Adrenal gland (tissue), 5 donors: ENCODE data around the gene TEX2.

Experiments used
- POLR2A ChIP-seq, 2 donors: fragments of 450-650 bp; IDR thresholded peaks; one replicate each; pipeline ENCODE4 v1.6.1; 2017; ENCODE audit warnings: antibody characterized with exemption in 2 of 2, mild to moderate bottlenecking in 2 of 2, moderate library complexity in 1 of 2
- TF ChIP-seq, protein P1 (sequence below), 6 experiments: fragments of 450-650 bp in 4 of 6; fragments of 200-600 bp in 2 of 6; sonication (generic) in 1 of 6; IDR thresholded peaks; 1 replicate in 5 of 6; 2 replicates in 1 of 6; pipeline versions ENCODE4 v1.5.1 to v1.8.0; 2016 to 2021; ENCODE audit warnings: antibody characterized with exemption in 6 of 6, mild to moderate bottlenecking in 2 of 6, moderate library complexity in 1 of 6
- donor health status: DM: no; HTN: no; CAD: no.

DNA sequence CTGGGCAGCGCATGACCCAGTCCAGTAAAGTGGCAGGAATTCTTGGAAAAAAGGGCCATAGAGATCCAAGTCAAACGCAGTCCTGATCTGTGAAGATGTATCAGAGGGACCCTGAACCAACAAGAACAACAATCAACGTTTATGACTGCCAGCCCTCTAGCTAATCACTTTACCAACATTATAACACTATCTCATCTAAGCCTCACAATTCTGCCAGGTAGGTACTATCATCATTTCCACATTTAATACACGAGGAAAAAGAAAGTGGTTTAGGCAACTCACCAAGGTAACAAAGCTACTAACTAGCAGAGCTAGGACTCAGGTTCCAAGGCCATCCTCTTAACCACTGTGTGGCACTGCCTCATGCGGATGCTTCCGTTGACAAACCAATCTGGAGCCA is 28.1 kb downstream of the TEX2 start:
- TF ChIP-seq POLR2A (IDR thresholded peaks at IDR 0.05), result no peak
- TF ChIP-seq, protein P1, sequence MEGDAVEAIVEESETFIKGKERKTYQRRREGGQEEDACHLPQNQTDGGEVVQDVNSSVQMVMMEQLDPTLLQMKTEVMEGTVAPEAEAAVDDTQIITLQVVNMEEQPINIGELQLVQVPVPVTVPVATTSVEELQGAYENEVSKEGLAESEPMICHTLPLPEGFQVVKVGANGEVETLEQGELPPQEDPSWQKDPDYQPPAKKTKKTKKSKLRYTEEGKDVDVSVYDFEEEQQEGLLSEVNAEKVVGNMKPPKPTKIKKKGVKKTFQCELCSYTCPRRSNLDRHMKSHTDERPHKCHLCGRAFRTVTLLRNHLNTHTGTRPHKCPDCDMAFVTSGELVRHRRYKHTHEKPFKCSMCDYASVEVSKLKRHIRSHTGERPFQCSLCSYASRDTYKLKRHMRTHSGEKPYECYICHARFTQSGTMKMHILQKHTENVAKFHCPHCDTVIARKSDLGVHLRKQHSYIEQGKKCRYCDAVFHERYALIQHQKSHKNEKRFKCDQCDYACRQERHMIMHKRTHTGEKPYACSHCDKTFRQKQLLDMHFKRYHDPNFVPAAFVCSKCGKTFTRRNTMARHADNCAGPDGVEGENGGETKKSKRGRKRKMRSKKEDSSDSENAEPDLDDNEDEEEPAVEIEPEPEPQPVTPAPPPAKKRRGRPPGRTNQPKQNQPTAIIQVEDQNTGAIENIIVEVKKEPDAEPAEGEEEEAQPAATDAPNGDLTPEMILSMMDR (IDR thresholded peaks at IDR 0.05), result no peak
